NCI-H1105 (cell line): ENCODE data around the gene RHBDL1.

Source experiments
- DNase-seq: peaks from one replicate; lab custom pipeline; 2025; lab: John Stamatoyannopoulos, UW

Gene RHBDL1

DNA sequence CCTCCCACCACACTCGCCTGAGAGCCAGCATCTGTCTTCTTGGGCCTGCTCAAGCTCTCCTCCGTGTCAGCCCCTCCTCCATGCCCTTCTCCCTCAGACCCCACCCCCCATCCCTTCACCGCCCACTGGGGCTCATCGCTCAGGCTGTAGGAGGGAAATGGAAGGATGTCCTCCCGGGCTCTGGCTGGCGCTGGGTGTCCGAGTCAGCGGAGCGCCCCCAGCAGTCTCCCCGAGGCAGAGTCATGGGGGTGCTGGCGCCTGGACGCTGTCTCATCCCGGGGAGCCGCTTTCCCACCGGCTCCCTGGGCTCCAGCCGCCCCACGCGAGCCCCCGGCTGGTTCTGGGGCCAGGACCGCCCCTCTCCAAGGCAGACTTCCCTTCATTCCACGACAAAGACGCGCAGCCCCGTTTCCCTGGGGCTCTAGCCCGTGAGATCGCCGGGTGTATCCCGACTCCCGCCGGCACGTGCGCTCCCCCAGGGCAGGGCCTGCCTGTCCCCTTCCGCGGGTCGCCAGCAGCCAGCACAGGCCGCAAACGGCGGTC lies 45.0 kb downstream of the RHBDL1 start:
- DNase-seq, result no peak

DNA sequence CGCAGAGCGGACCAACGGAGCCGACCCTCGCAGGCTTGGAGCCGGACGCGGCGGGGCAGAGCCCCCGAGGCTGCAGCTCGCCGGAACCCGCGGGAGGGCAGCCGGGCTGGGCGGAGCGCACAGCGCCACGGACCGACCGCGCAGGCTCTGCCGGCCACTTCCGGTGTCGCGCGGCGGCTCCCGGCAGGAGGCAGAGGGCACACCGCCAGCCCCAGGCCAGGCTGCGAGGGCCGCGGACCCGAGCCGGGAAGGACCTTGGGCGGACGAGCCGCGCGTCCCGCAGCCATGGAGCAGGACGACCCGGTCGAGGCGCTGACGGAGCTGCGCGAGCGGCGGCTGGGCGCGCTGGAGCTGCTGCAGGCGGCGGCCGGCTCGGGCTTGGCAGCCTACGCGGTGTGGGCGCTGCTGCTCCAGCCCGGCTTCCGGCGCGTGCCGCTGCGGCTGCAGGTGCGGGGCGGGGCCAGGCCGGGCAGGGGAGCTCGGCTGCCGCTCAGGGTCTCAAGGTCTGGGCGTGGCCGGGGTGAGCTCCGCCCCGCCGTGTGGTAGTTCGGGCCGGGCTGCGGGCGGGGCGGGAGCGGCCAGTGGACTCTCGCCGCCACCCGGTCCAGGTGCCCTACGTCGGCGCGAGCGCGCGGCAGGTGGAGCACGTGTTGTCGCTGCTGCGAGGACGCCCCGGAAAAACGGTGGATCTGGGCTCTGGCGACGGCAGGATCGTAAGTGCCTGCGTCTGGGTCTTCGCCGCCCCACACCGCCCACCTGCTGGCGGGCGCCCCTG lies 45.7 kb downstream of the RHBDL1 start, which contains the start of gene ANTKMT:
ANTKMT (plus strand) TSS at position 157 of the 775 bp plus-strand sequence; CDS start at position 286, 129 bp downstream.
- DNase-seq, result peak; percentile 57

DNA sequence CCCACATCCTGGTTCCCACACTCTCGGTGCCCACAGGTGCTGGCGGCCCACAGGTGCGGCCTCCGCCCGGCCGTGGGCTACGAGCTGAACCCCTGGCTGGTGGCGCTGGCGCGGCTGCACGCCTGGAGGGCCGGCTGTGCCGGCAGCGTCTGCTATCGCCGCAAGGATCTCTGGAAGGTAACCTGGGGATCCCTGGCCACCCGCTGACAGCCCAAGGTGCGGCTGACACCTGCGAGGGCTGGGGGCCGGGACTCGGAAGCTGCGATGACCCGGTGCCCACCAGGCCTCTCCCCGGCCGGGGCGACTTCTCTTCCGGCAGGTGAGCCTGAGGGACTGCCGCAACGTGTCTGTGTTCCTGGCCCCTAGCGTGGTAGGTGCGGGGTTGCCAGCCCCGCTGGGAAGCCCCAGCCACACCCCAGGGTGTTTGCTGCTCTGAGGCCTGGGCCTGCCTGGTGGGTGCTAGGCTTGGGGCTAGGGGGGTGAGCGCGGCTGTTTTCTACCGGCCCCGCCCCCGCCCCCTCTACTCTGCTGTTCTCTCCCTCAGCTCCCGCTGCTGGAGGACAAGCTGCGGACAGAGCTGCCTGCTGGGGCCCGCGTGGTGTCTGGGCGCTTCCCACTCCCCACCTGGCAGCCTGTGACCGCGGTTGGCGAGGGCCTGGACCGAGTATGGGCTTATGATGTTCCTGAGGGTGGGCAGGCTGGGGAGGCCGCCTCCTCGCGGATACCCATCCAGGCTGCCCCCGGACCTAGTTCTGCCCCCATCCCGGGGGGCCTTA lies 46.5 kb downstream of the RHBDL1 start:
- no peak for DNase-seq

DNA sequence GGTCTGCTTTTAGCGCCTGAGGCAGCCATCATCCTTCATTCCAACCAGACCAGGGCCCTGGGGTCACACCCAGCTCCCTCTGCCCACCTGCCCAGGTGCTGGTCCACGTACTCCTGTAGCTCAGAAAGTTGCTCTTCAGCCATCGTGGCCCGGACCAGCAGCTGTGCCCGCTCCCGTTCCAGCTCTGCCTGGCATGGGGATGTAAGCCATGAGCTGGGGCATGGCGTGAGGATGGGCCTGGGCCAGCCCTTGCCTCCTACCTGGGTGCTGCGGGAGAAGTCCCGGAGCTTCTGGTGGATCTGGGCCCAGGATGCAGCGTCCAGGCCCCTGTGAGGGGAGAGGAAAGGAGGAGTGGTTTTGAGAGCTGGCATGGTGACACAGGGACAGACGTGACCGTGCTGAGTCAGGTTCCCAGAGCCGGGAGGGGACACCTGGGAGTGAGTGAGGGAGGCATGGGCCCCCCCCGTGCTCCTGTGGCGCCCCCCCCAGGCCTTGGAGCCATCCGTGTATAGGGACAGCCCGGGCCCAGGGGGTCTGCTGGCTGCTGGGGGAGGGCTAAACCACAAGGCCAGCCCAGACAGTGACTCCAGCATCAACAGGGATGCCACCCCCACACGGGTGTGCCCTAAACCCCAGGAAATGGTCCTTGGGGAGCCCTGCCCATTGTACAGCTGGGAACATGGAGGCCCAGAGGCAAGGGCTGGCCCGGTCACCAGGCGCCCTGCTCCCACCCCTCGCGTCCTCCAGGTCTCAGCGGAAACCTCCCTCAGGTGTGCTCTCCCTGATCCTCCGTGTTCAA lies 47.6 kb downstream of the RHBDL1 start:
- DNase-seq, result no peak

DNA sequence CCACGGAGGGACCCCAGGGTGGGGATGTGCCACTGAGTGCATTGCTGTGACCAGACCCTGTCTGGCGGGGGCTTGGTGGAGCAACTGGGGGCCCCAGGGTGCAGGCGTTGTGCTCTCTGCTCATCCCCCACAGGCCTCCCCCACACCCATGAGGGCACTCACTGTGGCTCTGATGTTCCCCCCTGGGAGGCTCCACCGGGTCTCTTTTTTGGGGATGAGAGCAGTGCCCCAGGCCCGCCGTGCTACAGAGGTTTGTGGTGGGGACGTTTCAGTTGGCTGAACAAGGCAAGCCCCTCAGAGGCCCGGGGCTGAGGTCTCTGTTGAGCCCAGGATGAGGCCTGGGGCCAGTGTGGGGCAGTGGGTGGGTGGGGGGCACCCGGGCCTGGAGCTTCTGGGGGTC lies 48.2 kb downstream of the RHBDL1 start:
- DNase-seq, result no peak

DNA sequence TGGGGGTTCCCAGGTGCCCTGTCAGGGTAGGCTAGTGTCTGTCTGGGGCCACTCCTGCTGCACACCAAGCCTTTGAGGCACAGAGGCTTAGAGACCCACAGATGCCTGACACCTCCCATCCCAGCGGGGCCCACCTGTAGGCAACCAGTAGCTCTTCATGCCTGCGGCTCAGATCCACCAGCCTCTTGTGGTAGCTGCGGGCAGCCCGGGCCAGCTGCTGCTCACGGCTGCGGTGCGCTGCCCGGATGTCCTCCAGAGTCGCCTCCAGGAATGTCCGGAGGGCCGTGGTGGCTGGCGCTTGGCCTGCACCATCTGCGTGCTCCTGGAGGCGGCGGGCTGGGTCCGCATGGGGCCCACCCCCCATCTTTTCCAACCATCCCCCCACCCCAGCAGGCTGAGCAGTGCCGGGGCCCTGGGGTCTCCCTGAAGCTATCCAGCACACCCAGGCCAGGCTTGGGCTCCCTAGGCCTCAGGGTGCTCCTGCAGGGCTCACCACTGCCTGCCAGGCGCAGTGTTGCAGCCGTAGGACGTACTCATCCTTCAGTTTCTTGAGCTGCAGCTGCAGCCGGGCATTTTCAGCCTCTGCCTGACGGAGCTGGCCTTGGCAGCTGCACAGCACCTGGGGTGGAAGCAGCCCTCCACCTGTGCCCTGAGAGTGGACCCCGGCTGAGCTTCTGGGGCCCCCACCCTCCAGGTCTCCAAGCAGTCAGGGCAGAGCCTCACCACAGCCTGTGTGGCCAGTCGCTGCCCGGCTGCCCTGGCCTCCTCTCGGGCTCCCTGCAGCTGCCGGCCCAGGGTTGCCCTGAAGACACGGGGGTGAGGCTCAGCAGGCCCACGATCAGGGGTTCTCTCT lies 48.9 kb downstream of the RHBDL1 start:
- DNase-seq, result no peak

DNA sequence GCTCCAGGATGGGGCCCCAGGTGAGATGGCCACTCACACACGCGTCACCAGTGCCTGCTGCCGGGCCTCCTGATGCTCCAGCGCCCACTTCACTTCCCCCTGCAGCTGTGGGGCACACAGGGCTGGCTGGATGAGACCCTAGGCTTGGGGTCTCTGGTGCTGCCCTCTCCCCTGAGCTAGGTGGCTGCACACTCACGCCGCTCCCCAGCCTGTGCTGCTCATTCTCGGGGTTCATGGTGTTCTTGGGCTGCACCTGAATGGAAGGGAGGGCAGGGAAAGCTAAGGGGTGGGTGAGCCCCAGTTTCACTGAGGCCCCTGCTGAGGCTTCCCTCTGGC lies 49.5 kb downstream of the RHBDL1 start:
- no peak for DNase-seq

DNA sequence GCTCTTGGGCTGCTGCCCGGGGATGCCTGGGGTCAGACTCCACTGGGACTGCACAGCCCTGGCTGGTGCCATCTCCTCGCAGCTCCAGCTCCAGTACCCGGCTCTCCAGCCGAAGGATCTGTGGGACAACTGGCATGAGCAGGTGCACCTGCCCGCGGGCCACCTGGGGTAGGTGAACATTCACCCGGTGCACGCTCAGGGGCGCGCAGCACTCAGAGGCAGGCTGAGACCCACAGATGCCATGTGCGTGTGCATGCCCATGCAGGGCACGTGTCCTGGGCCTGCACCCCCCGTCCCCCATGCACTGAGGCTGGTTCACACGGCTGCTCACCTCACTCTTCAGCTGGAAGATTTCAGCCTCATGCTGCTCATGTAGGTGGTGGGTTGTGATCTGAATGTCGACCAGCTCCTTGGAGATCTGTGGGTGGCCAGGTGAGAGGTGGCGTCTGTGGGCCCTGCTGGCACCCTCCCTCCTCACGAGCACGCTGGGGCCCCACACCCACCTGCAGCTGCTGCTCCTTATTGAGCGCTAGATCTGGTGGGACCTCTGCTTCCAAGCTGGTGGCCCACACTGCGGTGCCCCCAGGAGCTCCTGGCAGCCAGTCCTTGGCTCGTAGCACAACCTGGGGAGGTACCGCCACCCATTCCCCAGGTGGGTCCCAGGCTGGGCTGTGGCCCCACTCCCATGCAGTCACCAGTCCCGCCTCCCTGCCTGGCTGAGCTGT lies 50.2 kb downstream of the RHBDL1 start:
- no peak for DNase-seq

DNA sequence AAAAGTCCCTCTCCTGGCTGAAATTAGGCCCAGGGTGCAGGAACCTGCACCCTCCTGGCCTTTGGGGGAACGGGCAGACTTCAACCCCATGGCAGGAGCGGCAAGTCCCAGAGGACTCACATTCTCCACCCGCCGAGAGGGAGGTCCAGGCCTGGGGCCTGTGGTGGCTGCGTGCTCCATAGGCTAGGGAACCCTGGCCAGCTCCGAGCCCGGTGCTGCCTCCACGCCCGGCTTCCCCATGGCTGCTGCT lies 50.6 kb downstream of the RHBDL1 start:
- DNase-seq, result no peak

DNA sequence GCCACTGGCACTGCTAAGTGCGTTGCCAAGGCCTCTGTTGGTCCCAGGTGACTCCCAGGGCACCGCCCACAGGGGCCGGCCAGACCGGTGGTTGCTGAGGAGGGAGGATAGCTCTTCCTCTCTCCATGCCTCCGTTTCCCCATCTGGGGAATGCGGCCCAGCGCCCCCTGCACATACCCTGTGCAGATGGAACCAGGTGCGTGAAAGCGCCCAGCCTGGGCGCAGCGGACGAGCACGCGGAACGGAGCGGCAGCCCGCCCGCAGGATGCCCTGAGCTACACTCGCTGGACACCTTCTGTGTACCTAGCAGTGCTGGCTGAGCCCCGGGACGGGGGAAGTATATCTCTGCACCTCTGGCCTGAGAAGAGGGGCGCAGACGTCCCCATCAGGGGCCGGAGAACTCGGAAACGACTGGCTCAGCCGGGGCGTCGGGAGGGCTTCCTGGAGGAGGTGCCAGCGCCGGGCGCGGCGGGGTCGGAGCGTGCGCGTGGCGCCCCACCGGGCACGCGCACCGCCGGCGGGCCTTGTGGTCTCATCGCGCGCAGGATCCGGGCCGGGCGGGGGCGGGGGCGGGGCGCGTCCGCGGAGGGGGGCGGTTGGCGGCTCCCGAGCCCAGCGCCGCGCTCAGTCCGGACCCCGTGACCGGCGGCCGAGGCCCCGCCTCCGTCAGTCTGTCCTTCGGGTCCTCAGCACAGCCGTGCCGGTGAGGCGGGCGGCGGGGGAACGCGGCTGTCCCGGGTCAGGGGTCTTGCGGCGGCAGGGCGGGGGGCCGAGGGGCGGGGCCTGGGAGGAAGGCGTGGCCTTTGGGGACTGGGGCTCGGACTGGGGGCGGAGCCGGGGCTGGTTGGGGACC lies 51.2 kb downstream of the RHBDL1 start, which contains the start of the genes CCDC78 and HAGHL:
CCDC78 (minus strand) TSS at position 6 of the 853 bp plus-strand sequence. CDS start 76 bp downstream, outside the sequence.
HAGHL (plus strand) TSS at position 669 of the 853 bp plus-strand sequence. CDS start 404 bp downstream, outside the sequence.
- no peak for DNase-seq

DNA sequence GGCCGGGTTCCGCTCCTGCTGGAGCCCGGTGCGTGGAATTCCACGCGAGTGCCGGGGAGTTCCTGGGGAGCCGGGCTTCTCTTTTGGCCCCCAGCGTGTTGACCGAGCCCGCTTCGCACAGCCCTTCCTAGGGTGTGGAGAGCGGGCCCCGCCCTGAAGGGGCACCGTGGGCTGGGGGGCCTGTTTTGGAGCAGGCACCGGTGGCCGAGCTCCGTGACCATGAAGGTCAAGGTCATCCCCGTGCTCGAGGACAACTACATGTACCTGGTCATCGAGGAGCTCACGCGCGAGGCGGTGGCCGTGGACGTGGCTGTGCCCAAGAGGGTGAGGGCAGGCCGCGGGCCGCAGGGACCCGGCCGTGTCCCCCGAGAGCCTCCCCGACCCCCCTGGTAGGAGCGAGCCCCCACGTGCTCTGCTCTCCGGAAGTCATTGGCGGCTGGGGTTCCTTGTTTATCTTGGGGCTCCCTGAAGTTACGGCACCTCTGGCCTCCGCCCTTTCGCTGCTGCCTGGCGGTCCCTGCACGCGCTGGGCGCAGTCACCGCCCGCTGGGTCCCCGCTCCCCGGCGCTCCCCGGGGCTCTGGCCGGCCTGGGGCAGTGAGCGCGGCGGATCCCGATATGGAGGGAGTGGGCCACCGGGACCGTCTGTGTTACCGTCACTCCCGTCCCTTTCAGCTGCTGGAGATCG lies 52.0 kb downstream of the RHBDL1 start:
- no peak for DNase-seq
